Measurements from ENCODE around the gene MYPOP. TPM values are rescaled to one million over a fixed set of nuclear protein-coding genes. Genes with fewer than 3 reads are reported as not detected.

Gene MYPOP
- total and polyA plus RNA-seq, 2 of the 13 experiments (the other 11 are each of a cell fraction or from before 2014, with no cell fraction given) = 2.3 to 2.7 TPM

- TF ChIP-seq ZBTB39 (CRISPR knock-in tag; IDR thresholded peaks at IDR 0.05) (no peak), CHD2 (IDR thresholded peaks at IDR 0.05; ENCODE audit: low read depth, low read length) (no peak), ZKSCAN5 (CRISPR knock-in tag; IDR thresholded peaks at IDR 0.05) (no peak), ZSCAN25 (CRISPR knock-in tag; IDR thresholded peaks at IDR 0.05) (no peak), BRD4 (CRISPR knock-in tag; IDR thresholded peaks at IDR 0.05) (0 out of 2 replicates have a peak, but pooled peaks have one; percentile 31), SMAD1 (CRISPR knock-in tag; IDR thresholded peaks at IDR 0.05; ENCODE audit: borderline replicate concordance, low read depth) (0 out of 2 replicates have a peak, but pooled peaks have one; percentile 31), ZNF317 (CRISPR knock-in tag; IDR thresholded peaks at IDR 0.05) (peak; percentile 45; the same call in 1 of the 2 replicates), ZSCAN22 (CRISPR knock-in tag; IDR thresholded peaks at IDR 0.05) (peak; percentile 49; the same call in 1 of the 2 replicates), FOXK2 (IDR thresholded peaks at IDR 0.05) (no peak), RBFOX2 (IDR thresholded peaks at IDR 0.05; ENCODE audit: low read depth, low read length) (no peak), KLF15 (CRISPR knock-in tag; IDR thresholded peaks at IDR 0.05; ENCODE audit: borderline replicate concordance) (0 out of 2 replicates have a peak, but pooled peaks have one; percentile 68), ZNF776 (CRISPR knock-in tag; IDR thresholded peaks at IDR 0.05) (no peak), MTF1 (CRISPR knock-in tag; IDR thresholded peaks at IDR 0.05) (no peak), TOE1 (CRISPR knock-in tag; IDR thresholded peaks at IDR 0.05) (no peak; the same call in 1 of the 2 replicates), AKNA (CRISPR knock-in tag; IDR thresholded peaks at IDR 0.05; ENCODE audit: borderline replicate concordance) (no peak), MBNL3 (CRISPR knock-in tag; conservative IDR thresholded peaks at IDR 0.05) (no peak), MAFF (IDR thresholded peaks at IDR 0.05; ENCODE audit: low read depth, low read length) (no peak), SIX1 (CRISPR knock-in tag; IDR thresholded peaks at IDR 0.05; ENCODE audit: borderline replicate concordance) (no peak), ZNF644 (CRISPR knock-in tag; IDR thresholded peaks at IDR 0.05; ENCODE audit: low read depth) (no peak), NFE2 (CRISPR knock-in tag; IDR thresholded peaks at IDR 0.05) (no peak), ZNF556 (CRISPR knock-in tag; IDR thresholded peaks at IDR 0.05; ENCODE audit: borderline replicate concordance) (peak; percentile 73; the same call in 1 of the 2 replicates)
Measured at GRCh38 chr19:45886427-45887199, 15.8 kb downstream of the MYPOP start (continued).
